Measurements from ENCODE around the gene ATRNL1.
"Not testable (repeated sequence)": the region's sequence is repeated elsewhere in the genome, so short reads cannot be mapped to it uniquely, and the experiment has no call there.

Gene ATRNL1

DNA sequence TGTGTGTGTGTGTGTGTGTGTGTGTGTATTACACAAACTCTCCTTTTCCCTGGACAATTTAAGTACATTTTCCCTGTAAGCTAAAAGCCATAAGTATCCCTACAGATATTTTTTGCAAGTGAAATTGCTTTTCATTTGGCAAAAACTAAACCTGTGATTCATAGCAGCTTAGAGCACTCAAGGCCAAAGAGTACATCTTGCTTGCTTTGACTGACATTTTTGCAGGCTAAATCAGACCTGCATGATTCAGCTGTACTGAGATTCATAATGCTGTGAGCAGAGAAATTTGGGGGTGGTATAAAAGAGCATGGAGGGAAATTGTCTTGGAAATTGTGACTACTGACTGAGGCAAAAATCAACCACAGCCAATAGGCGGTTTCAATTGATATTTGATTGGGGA lies 679.4 kb downstream of the ATRNL1 start:
- DNase-seq: no peak

DNA sequence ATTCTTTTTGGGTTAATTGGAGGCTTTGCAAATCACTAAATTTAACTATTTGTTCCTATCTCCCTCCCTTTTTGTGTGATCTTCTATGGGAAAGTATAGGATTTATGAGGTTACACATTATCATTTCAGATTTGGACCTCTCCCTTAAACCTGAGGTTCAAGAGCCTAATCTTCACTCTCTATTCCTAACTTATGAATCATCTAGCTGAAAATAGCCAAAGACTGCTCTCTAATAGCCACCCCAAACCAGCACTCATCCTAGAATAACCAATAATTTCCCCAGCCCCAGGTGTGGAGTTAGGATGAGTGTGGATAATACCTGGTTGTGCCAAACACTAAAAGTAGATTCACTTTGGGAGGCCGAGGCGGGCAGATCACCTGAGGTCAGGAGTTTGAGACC lies 680.7 kb downstream of the ATRNL1 start:
- DNase-seq: no peak

GRCh38 chr10:115774721-115775120 lies 681.6 kb downstream of the ATRNL1 start:
- DNase-seq: no peak

DNA sequence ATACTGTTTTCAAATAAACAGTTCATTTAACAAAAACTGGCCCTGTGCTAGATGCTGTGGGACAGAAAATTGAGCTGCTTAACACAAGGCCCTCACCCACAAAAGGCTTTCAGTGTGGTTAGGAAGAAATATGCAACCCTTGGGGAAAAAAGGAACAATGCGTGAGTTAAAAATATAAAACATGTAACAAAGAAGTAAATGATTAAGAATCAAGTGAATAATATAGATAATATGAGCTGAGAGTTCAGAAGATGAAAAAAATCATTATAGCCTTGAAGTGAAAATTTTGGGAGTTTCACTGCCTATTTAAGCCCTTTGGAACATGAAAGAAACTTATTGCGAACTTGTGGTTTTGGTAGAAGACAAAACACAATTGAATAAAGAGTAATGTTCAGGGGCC lies 684.5 kb downstream of the ATRNL1 start:
- no peak for DNase-seq

DNA sequence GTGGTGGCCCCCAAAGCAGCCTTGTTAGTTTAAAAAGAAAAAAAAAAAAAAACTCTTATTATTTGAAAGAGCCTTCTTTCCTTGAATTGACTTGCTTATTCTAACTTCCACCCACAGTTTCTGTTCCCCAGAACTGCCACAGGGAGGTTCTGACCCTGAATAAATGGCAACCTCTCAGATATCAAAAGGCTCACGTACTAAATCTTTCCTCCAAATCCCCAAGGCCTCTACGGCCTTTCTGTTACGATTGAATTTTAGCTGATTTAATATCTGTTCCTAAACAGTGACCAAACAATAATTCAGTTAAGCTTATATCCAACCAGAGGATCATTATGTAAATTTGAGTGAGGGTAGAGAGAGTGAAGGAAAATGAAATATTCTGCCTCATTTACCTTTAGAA lies 697.1 kb downstream of the ATRNL1 start:
- DNase-seq: no peak

GRCh38 chr10:115795964-115796363 lies 702.8 kb downstream of the ATRNL1 start:
- DNase-seq: no peak

GRCh38 chr10:115801457-115801856 lies 708.3 kb downstream of the ATRNL1 start:
- DNase-seq: no peak

DNA sequence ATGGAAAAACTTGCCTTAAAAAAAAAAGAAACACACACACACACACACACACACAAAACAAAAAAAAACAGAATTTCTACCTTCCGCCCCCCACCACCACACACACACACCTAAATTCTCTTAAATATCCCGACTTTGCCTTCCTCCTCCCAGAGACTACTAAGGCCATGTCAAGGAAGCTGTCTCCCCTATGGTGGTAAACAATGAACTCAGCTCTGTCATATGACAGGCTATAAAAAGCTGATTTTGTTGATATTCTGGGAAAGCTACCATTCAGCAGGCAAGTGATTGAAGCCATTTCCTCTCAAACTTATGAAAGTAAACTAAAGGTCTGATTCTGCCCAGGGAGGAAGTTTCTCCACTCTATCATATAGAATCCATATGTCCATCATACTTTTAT lies 708.8 kb downstream of the ATRNL1 start:
- no peak for DNase-seq

- no peak for DNase-seq
Observed at GRCh38 chr10:115802911-115803310, 709.7 kb downstream of the ATRNL1 start.

GRCh38 chr10:115814542-115814941 lies 721.4 kb downstream of the ATRNL1 start:
- no peak for DNase-seq

GRCh38 chr10:115818012-115818411 lies 724.8 kb downstream of the ATRNL1 start:
- no peak for DNase-seq

DNA sequence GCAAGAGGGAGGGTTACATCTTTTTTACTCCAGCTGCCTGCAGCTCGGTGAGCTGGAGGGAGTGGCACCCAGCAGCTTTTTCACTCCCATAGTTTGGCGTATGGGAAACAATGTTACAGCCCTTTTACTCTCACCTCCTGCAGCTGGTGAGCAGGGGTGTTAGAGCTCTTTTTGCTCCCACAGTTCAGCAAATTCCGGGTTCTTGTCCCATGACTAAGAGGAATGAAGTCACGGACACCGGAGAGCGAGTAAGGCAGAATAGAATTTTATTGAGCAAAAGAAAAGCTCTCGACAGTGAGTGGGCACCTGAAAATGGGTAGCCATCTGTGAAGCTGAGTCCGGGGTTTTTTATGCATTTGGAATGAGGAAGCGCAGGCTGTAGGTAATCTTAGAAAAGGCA lies 733.2 kb downstream of the ATRNL1 start:
- no peak for DNase-seq

DNA sequence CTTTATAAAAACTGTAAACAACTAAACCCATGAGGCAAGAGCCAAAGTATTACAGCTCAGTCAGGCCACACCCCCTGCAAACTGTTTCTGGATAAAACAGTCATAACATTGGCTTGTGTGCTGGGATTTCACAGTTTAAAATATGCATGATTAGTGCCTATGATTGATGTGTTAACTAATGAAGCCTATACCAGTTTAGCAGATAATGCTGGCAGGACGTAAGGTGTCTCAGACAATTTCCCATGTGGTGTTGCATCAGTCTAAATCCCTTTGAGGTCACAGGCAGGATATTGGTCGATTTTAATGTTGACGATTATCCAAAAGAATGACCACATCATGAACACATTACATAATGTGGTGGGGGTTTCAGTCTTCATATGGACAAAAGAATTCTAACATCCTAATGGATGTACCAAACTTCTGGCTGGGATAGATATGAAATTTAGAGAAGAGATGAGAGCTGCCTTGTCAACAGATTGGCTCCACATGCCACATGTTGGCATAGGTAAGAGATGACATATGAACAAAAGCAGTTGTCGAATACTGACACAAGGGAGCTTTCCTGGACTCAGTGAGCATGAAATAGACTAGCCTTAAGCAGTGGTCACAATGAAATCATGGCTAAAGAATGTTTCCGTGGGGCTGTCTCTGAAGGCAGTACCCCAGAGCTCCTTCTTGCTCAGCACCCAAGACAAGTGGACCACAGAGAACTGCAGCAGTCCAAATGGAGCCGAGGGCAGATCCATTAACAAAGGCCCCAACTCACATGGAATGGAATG lies 734.3 kb downstream of the ATRNL1 start:
- DNase-seq: no peak

DNA sequence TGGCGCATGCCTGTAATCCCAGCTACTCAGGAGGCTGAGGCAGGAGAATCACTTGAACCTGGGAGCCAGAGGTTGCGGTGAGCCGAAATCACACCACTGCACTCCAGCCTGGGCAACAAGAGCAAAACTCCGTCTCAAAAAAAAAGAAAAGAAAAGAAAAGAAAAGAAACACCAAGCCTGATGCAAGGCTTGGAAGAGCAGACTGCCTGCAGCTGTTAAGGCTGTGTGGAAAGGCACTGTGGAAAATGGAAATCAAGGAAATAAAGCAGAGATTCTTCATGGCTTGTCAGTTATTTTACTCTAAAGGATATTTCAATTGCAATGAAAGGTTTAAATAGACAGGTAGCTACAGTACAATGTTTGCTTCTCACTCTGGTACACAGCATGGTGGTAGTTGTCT lies 735.0 kb downstream of the ATRNL1 start:
- not testable (repeated sequence) for DNase-seq

- DNase-seq: no peak
Observed at GRCh38 chr10:115829521-115830205, 736.5 kb downstream of the ATRNL1 start.

- DNase-seq: no peak
Observed at GRCh38 chr10:115830265-115830970, 737.3 kb downstream of the ATRNL1 start.

GRCh38 chr10:115831016-115831415 lies 737.9 kb downstream of the ATRNL1 start:
- DNase-seq: no peak

DNA sequence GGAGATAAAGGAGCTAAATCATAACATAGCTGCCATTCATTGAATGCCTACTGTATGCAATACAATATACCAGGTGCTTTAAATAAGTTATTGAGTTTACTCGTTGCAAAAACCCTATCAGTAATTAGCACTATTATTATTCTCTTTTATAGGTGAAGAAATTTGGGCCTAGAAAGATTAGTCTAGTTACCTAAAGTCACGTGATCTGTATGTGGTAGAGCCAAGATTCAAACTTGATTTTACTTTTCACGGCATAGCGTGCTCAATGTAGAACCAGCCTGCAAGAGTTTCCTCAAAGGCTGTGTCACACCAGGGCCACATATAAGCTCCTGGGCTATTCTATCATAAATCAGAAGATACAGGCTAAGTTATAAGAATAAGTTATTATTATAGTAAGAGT lies 740.0 kb downstream of the ATRNL1 start:
- no peak for DNase-seq

DNA sequence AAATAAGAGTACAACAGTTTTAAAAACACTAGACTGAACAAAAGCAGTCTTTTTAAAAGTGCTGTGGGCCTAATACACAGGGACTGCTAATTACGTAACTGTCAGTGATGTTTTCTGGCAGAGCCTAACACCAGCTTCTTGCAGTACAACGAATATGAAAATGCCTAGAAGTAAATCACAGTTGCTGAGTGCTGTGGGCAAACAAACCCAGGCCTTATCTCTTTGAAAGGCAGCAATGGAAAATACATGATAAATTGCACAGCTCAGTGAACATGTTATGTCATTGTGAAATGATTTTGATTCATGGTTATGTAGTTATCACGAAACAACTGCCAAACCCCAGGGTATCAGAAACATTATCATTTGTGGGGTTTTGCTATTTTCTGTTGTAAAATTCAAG lies 751.4 kb downstream of the ATRNL1 start:
- DNase-seq: no peak

GRCh38 chr10:115845921-115846320 lies 752.8 kb downstream of the ATRNL1 start:
- no peak for DNase-seq

DNA sequence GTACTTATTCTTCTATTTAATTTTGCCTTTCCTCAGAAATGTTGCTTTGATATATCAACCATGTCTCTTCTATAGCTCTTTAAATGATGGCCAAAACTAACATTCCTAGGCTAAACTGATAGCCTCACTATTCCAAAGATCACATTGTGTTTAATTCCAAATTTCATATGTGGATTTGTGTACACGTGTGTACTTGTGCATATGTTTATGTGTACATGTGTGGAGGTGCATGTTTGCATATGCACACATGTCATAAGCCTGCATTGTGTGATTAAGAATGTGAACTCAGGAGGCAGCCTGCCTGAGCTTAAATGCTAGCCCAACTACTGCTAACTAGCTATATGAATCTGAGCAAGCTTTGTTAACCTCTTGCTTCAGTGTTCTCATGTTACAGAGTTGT lies 753.4 kb downstream of the ATRNL1 start:
- DNase-seq: no peak

DNA sequence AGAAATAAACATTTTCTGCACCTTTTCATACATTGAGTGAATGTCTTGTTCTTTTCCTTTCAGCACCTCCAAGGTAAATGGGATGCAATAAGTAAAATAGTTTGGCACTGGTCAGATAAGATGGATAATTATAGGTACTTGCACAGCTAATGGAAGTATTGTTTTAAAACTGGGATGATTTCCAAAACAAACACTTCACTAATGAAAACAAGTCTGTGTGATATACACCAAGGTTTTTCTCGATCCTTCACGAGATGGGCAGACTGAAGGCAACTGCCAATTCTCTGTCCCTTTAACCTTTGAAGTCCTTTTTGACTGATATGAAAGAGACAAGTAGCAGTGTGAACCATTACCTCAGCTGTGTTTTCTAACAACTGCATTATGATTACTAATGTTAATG lies 756.0 kb downstream of the ATRNL1 start:
- DNase-seq: no peak

DNA sequence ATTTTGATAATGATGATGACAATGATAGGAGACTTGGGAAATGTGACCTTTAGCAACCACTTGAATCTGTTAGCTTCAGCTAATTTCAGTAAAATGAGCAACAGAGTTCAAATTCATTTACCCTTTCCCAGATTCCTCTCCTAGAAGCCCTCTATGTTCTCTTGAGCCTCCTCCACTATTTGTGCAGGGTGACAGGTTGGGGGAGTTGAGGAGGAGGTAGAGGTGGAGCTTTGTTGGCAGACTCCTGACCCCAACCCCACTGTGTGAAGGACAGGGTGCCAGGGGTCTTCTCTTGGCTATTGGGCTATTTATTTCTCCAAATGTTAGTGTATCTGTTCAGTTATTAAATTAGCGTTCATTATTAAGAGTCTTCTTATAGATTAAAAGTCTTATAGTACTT lies 757.5 kb downstream of the ATRNL1 start:
- no peak for DNase-seq

- DNase-seq: no peak
Observed at GRCh38 chr10:115851695-115852094, 758.5 kb downstream of the ATRNL1 start.
